WTC11 (cell line): Measurements from ENCODE around the gene PPM1N. TPM values are rescaled to one million over a fixed set of nuclear protein-coding genes. Genes with fewer than 3 reads are reported as not detected.

Experiments used
- ATAC-seq: fragments of 200-7000 bp; cut with Tn5 transposase; 2 replicates; pipeline ENCODE4 v1.10.0; 2021; ENCODE audit warnings: mild to moderate bottlenecking, moderate library complexity
- CTCF ChIA-PET: fragments of 300-600 bp; sonication (Branson Sonifier 250); formaldehyde crosslinking; loops from one replicate; lab custom pipeline; 2021; ENCODE audit warnings: antibody characterized with exemption; lab: Charles Lee
- POLR2A ChIA-PET: fragments of 350-600 bp; sonication (Branson Sonifier 250); formaldehyde crosslinking; loops from one replicate; lab custom pipeline; 2021; ENCODE audit warnings: antibody characterized with exemption; lab: Charles Lee
- DNase-seq: peaks from one replicate; pipeline ENCODE4 v3.0.0; 2021; ENCODE audit warnings: low spot score
- H3K27ac Mint-ChIP-seq: 2 replicates; pipeline ENCODE4 v1.8.0; 2021; ENCODE audit warnings: mixed read lengths
- H3K27me3 Mint-ChIP-seq: 2 replicates; pipeline ENCODE4 v1.8.0; 2021; ENCODE audit warnings: low read depth, mild to moderate bottlenecking, moderate library complexity, mixed read lengths
- H3K36me3 Mint-ChIP-seq: 2 replicates; pipeline ENCODE4 v1.8.0; 2021; ENCODE audit warnings: mixed read lengths
- H3K4me1 Mint-ChIP-seq: 2 replicates; pipeline ENCODE4 v1.8.0; 2022; ENCODE audit warnings: mixed read lengths
- H3K4me3 Mint-ChIP-seq: 2 replicates; pipeline ENCODE4 v1.8.0; 2021; ENCODE audit warnings: mild to moderate bottlenecking, moderate library complexity, mixed read lengths
- H3K9me3 Mint-ChIP-seq: 2 replicates; pipeline ENCODE4 v1.8.0; 2021; ENCODE audit warnings: mixed read lengths
- EMX1 ChIP-seq: fragments of 250-450 bp; sonication (Bioruptor Pico); IDR thresholded peaks from 2 replicates; pipeline ENCODE4 v1.8.0; 2021; ENCODE audit warnings: mild to moderate bottlenecking
- ETV6 ChIP-seq: sonication (generic); formaldehyde crosslinking; IDR thresholded peaks from 2 replicates; pipeline ENCODE4 v1.8.1; 2022; ENCODE audit warnings: mild to moderate bottlenecking, missing genetic modification reagents
- GABPB1 ChIP-seq: sonication (generic); formaldehyde crosslinking; IDR thresholded peaks from 2 replicates; pipeline ENCODE4 v1.8.1; 2023; ENCODE audit warnings: mild to moderate bottlenecking, missing genetic modification reagents
- GRHL2 ChIP-seq: fragments of 250-450 bp; sonication (Bioruptor Pico); IDR thresholded peaks from 2 replicates; pipeline ENCODE4 v1.8.0; 2022; ENCODE audit warnings: mild to moderate bottlenecking, moderate library complexity; ENCODE audit not compliant: insufficient replicate concordance, severe bottlenecking
- KAT7 ChIP-seq: sonication (generic); formaldehyde crosslinking; IDR thresholded peaks from 2 replicates; pipeline ENCODE4 v1.8.1; 2023; ENCODE audit warnings: missing genetic modification reagents, mild to moderate bottlenecking, borderline replicate concordance
- OVOL2 ChIP-seq: fragments of 250-450 bp; sonication (Bioruptor Pico); IDR thresholded peaks from 2 replicates; pipeline ENCODE4 v1.9.0; 2021; ENCODE audit warnings: mild to moderate bottlenecking, borderline replicate concordance
- PRRX2 ChIP-seq: fragments of 250-450 bp; sonication (Bioruptor Pico); IDR thresholded peaks from 2 replicates; pipeline ENCODE4 v1.8.0; 2021; ENCODE audit warnings: mild to moderate bottlenecking
- RELA ChIP-seq: sonication (generic); formaldehyde crosslinking; IDR thresholded peaks from 2 replicates; pipeline ENCODE4 v1.8.1; 2022; ENCODE audit warnings: missing genetic modification reagents, mild to moderate bottlenecking, borderline replicate concordance
- SMAD3 ChIP-seq: sonication (generic); formaldehyde crosslinking; IDR thresholded peaks from 2 replicates; pipeline ENCODE4 v1.8.0; 2022; ENCODE audit warnings: missing genetic modification reagents, mild to moderate bottlenecking, borderline replicate concordance
- SMAD4 ChIP-seq: sonication (generic); formaldehyde crosslinking; IDR thresholded peaks from 2 replicates; pipeline ENCODE4 v1.8.0; 2022; ENCODE audit warnings: mild to moderate bottlenecking, missing genetic modification reagents
- TEAD1 ChIP-seq: sonication (generic); formaldehyde crosslinking; IDR thresholded peaks from 2 replicates; pipeline ENCODE4 v1.8.0; 2022; ENCODE audit warnings: mild to moderate bottlenecking, missing genetic modification reagents
- TP53 ChIP-seq: sonication (generic); formaldehyde crosslinking; IDR thresholded peaks from 2 replicates; pipeline ENCODE4 v1.8.1; 2023; ENCODE audit warnings: mild to moderate bottlenecking, missing genetic modification reagents
- ZBTB21 ChIP-seq: sonication (generic); formaldehyde crosslinking; IDR thresholded peaks from 2 replicates; pipeline ENCODE4 v1.8.1; 2023; ENCODE audit warnings: mild to moderate bottlenecking, missing genetic modification reagents, borderline replicate concordance
- ZNF219 ChIP-seq: sonication (generic); formaldehyde crosslinking; IDR thresholded peaks from 2 replicates; pipeline ENCODE4 v1.8.0; 2023; ENCODE audit warnings: missing genetic modification reagents, mild to moderate bottlenecking, borderline replicate concordance
- ZNF416 ChIP-seq: fragments of 250-450 bp; sonication (Bioruptor Pico); IDR thresholded peaks from 2 replicates; pipeline ENCODE4 v1.9.0; 2021; ENCODE audit warnings: mild to moderate bottlenecking, inconsistent platforms
- ZNF423 ChIP-seq: fragments of 250-450 bp; sonication (Bioruptor Pico); IDR thresholded peaks from 2 replicates; pipeline ENCODE4 v2.1.2; 2022; ENCODE audit warnings: mild to moderate bottlenecking, moderate library complexity
- total RNA-seq: library from RNA; stranded (reverse); gene quantifications from 3 replicates; pipeline ENCODE4 v1.2.3, GENCODE V29; 2021
- TF ChIP-seq, protein P1 (sequence below): fragments of 250-450 bp; sonication (Bioruptor Pico); conservative IDR thresholded peaks from 2 replicates; pipeline ENCODE4 v1.9.0; 2021; ENCODE audit warnings: mild to moderate bottlenecking
- TF ChIP-seq, protein P2 (sequence below): fragments of 250-450 bp; sonication (Bioruptor Pico); IDR thresholded peaks from 2 replicates; pipeline ENCODE4 v1.9.0; 2021; ENCODE audit warnings: moderate library complexity, mild to moderate bottlenecking, inconsistent platforms, borderline replicate concordance
- TF ChIP-seq, protein P3 (sequence below): fragments of 200-600 bp; IDR thresholded peaks from 2 replicates; pipeline ENCODE4 v1.8.0; 2022; ENCODE audit warnings: antibody characterized with exemption
- TF ChIP-seq, protein P4 (sequence below): fragments of 250-450 bp; sonication (Bioruptor Pico); IDR thresholded peaks from 2 replicates; pipeline ENCODE4 v1.8.0; 2021; ENCODE audit warnings: mild to moderate bottlenecking
- TF ChIP-seq, protein P5 (sequence below): sonication (generic); formaldehyde crosslinking; IDR thresholded peaks from 2 replicates; pipeline ENCODE4 v1.8.0; 2022; ENCODE audit warnings: mild to moderate bottlenecking, missing genetic modification reagents
- TF ChIP-seq, protein P6 (sequence below): sonication (generic); formaldehyde crosslinking; IDR thresholded peaks from 2 replicates; pipeline ENCODE4 v1.8.0; 2022; ENCODE audit warnings: missing genetic modification reagents
- TF ChIP-seq, protein P7 (sequence below): sonication (generic); formaldehyde crosslinking; conservative IDR thresholded peaks from 2 replicates; pipeline ENCODE4 v1.8.1; 2023; ENCODE audit warnings: mild to moderate bottlenecking, low read depth, missing genetic modification reagents, moderate library complexity

PPM1N gene
- total RNA-seq, 1 experiment from 2014 or later = 10.3 TPM

DNA sequence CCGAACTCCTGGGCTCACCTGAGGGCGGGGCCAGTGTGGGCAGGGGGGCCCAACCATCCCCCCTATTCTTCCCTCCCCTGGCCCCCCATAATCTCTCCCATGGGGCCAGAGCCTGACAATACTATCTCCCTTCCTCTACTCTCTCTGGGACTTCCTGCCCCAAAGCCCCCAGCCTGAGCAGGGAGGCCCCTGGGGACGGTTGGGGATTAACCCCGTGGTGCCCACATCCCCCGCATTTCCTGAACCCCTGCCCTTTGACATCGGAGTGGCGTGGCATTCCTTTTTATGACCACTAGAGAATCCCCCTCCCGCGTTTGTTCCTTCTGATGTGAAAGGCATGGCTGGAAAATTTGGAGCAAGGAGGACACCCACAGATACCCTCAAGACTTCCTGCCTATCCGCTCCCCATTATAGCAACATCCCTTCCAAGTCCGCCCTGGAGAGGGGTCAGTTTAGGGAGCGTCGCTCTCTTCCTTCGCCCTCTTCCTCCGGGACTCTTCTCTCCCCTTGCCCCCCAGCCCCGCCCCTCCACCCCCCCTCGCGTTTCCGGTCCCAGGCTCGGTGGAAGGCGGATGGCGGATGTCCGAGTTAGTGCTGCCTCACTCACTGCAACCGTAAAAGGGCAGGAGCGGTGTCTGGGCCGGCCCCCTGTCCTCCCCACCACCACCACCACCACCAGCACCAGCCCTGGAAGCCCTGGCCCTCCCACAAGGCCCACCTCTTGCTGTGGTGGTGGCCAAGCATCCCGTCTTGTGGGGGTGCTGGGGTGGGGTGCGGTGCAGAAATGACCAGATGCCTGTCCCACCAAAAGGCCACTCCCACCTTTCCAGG lies 10.8 kb downstream of the PPM1N start (continued):
- TF ChIP-seq, protein P1, sequence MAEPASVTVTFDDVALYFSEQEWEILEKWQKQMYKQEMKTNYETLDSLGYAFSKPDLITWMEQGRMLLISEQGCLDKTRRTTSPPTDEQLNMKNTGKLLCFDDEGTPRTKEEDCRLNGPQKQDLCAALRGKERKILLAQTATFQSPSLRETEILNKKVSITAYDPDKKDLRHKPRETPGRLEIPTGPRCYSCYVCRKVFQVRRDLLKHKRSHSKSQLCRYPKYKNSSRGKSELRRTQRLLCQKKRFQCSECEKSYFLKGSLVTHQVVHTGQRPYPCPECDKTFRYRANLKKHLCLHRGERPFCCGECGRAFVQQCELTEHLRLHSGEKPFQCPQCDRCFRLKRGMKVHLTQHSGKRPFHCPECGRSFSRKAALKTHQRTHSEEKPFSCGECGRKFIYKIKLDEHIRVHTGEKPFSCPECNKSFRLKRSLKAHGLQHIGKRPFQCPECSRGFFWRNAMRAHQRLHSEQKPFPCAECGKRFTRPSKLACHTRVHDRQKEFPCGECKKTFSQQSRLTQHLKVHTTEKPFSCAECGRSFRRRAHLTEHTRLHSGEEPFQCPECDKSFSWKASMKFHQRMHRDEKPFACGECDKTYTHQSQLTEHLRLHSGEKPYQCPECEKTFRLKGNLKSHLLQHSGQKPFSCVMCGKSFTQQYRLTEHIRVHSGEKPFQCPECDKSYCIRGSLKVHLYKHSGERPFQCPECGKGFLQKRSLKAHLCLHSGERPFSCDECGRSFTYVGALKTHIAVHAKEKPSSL = no peak
- no peak for TF ChIP-seq RELA (CRISPR knock-in tag)
- TF ChIP-seq, protein P2, sequence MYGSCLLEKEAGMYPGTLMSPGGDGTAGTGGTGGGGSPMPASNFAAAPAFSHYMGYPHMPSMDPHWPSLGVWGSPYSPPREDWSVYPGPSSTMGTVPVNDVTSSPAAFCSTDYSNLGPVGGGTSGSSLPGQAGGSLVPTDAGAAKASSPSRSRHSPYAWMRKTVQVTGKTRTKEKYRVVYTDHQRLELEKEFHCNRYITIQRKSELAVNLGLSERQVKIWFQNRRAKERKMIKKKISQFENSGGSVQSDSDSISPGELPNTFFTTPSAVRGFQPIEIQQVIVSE (CRISPR knock-in tag) = no peak
- peak; percentile 45; the same call in 1 of the 2 replicates for TF ChIP-seq ETV6 (CRISPR knock-in tag)
- TF ChIP-seq ZNF416 = no peak
- no peak for TF ChIP-seq TP53 (CRISPR knock-in tag)
- TF ChIP-seq TEAD1 = peak; percentile 32; the same call in 1 of the 2 replicates
- no peak for TF ChIP-seq SMAD3 (CRISPR knock-in tag)
- TF ChIP-seq EMX1 (CRISPR knock-in tag) = no peak
- TF ChIP-seq, protein P3, sequence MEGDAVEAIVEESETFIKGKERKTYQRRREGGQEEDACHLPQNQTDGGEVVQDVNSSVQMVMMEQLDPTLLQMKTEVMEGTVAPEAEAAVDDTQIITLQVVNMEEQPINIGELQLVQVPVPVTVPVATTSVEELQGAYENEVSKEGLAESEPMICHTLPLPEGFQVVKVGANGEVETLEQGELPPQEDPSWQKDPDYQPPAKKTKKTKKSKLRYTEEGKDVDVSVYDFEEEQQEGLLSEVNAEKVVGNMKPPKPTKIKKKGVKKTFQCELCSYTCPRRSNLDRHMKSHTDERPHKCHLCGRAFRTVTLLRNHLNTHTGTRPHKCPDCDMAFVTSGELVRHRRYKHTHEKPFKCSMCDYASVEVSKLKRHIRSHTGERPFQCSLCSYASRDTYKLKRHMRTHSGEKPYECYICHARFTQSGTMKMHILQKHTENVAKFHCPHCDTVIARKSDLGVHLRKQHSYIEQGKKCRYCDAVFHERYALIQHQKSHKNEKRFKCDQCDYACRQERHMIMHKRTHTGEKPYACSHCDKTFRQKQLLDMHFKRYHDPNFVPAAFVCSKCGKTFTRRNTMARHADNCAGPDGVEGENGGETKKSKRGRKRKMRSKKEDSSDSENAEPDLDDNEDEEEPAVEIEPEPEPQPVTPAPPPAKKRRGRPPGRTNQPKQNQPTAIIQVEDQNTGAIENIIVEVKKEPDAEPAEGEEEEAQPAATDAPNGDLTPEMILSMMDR = no peak
- no peak for TF ChIP-seq PRRX2
- no peak for TF ChIP-seq ZNF219
- TF ChIP-seq OVOL2 (CRISPR knock-in tag) = no peak
- no peak for TF ChIP-seq KAT7 (CRISPR knock-in tag)
- TF ChIP-seq, protein P4, sequence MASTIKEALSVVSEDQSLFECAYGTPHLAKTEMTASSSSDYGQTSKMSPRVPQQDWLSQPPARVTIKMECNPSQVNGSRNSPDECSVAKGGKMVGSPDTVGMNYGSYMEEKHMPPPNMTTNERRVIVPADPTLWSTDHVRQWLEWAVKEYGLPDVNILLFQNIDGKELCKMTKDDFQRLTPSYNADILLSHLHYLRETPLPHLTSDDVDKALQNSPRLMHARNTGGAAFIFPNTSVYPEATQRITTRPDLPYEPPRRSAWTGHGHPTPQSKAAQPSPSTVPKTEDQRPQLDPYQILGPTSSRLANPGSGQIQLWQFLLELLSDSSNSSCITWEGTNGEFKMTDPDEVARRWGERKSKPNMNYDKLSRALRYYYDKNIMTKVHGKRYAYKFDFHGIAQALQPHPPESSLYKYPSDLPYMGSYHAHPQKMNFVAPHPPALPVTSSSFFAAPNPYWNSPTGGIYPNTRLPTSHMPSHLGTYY (CRISPR knock-in tag) = no peak
- no peak for TF ChIP-seq GRHL2 (CRISPR knock-in tag)
- TF ChIP-seq ZBTB21 = no peak
- TF ChIP-seq SMAD4 = no peak
- TF ChIP-seq GABPB1 (CRISPR knock-in tag) = no peak
- TF ChIP-seq, protein P5, sequence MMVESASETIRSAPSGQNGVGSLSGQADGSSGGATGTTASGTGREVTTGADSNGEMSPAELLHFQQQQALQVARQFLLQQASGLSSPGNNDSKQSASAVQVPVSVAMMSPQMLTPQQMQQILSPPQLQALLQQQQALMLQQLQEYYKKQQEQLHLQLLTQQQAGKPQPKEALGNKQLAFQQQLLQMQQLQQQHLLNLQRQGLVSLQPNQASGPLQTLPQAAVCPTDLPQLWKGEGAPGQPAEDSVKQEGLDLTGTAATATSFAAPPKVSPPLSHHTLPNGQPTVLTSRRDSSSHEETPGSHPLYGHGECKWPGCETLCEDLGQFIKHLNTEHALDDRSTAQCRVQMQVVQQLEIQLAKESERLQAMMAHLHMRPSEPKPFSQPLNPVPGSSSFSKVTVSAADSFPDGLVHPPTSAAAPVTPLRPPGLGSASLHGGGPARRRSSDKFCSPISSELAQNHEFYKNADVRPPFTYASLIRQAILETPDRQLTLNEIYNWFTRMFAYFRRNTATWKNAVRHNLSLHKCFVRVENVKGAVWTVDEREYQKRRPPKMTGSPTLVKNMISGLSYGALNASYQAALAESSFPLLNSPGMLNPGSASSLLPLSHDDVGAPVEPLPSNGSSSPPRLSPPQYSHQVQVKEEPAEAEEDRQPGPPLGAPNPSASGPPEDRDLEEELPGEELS (CRISPR knock-in tag) = no peak

DNA sequence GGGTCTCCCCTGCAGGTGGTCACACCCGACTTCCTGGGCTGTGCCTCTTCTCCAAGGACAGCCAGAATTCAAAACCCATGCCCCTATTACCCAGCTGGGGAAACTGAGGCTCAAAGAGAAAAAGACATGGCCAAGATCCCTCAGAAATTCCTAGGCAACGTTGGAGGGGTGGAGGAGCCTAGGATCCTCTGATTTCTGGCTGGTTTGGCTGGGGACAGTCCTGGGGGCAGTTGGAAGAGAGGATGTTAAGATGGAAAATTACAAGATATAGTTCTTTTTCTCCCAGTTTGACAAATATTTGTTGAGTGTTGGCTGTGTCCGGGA lies 11.4 kb downstream of the PPM1N start:
- DNase-seq (no peak), ATAC-seq (no peak)
- no peaks in the 10 kb centered on the region for H3K36me3 Mint-ChIP-seq
- H3K27me3 Mint-ChIP-seq = no peaks in the 10 kb centered on the region; the same call in 1 of the 2 replicates
- no peaks in the 10 kb centered on the region for H3K9me3 Mint-ChIP-seq
- peak overlapping the region; percentile 95 for H3K27ac Mint-ChIP-seq
- peaks cover 28% of the 10 kb centered on the region for H3K4me1 Mint-ChIP-seq
- POLR2A ChIA-PET = no interaction called here
- CTCF ChIA-PET = interaction anchor here (0.8 to 1.6 kb wide), 3 partner anchors 15 to 49 kb away, joined by 3 to 4 read pairs (median 4); no protein-coding TSS in a partner anchor
- peak overlapping the region; percentile 91 for H3K4me3 Mint-ChIP-seq
- TF ChIP-seq, protein P6, sequence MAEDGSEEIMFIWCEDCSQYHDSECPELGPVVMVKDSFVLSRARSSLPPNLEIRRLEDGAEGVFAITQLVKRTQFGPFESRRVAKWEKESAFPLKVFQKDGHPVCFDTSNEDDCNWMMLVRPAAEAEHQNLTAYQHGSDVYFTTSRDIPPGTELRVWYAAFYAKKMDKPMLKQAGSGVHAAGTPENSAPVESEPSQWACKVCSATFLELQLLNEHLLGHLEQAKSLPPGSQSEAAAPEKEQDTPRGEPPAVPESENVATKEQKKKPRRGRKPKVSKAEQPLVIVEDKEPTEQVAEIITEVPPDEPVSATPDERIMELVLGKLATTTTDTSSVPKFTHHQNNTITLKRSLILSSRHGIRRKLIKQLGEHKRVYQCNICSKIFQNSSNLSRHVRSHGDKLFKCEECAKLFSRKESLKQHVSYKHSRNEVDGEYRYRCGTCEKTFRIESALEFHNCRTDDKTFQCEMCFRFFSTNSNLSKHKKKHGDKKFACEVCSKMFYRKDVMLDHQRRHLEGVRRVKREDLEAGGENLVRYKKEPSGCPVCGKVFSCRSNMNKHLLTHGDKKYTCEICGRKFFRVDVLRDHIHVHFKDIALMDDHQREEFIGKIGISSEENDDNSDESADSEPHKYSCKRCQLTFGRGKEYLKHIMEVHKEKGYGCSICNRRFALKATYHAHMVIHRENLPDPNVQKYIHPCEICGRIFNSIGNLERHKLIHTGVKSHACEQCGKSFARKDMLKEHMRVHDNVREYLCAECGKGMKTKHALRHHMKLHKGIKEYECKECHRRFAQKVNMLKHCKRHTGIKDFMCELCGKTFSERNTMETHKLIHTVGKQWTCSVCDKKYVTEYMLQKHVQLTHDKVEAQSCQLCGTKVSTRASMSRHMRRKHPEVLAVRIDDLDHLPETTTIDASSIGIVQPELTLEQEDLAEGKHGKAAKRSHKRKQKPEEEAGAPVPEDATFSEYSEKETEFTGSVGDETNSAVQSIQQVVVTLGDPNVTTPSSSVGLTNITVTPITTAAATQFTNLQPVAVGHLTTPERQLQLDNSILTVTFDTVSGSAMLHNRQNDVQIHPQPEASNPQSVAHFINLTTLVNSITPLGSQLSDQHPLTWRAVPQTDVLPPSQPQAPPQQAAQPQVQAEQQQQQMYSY (CRISPR knock-in tag) = no peak
- TF ChIP-seq TEAD1 (0 out of 2 replicates have a peak, but pooled peaks have one; percentile 1), ZNF423 (CRISPR knock-in tag) (peak; percentile 77)
- TF ChIP-seq, protein P7, sequence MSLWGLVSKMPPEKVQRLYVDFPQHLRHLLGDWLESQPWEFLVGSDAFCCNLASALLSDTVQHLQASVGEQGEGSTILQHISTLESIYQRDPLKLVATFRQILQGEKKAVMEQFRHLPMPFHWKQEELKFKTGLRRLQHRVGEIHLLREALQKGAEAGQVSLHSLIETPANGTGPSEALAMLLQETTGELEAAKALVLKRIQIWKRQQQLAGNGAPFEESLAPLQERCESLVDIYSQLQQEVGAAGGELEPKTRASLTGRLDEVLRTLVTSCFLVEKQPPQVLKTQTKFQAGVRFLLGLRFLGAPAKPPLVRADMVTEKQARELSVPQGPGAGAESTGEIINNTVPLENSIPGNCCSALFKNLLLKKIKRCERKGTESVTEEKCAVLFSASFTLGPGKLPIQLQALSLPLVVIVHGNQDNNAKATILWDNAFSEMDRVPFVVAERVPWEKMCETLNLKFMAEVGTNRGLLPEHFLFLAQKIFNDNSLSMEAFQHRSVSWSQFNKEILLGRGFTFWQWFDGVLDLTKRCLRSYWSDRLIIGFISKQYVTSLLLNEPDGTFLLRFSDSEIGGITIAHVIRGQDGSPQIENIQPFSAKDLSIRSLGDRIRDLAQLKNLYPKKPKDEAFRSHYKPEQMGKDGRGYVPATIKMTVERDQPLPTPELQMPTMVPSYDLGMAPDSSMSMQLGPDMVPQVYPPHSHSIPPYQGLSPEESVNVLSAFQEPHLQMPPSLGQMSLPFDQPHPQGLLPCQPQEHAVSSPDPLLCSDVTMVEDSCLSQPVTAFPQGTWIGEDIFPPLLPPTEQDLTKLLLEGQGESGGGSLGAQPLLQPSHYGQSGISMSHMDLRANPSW (CRISPR knock-in tag) = no peak
